ENCODE results near the gene PADI4.

PADI4 gene, protein sequence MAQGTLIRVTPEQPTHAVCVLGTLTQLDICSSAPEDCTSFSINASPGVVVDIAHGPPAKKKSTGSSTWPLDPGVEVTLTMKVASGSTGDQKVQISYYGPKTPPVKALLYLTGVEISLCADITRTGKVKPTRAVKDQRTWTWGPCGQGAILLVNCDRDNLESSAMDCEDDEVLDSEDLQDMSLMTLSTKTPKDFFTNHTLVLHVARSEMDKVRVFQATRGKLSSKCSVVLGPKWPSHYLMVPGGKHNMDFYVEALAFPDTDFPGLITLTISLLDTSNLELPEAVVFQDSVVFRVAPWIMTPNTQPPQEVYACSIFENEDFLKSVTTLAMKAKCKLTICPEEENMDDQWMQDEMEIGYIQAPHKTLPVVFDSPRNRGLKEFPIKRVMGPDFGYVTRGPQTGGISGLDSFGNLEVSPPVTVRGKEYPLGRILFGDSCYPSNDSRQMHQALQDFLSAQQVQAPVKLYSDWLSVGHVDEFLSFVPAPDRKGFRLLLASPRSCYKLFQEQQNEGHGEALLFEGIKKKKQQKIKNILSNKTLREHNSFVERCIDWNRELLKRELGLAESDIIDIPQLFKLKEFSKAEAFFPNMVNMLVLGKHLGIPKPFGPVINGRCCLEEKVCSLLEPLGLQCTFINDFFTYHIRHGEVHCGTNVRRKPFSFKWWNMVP

DNA sequence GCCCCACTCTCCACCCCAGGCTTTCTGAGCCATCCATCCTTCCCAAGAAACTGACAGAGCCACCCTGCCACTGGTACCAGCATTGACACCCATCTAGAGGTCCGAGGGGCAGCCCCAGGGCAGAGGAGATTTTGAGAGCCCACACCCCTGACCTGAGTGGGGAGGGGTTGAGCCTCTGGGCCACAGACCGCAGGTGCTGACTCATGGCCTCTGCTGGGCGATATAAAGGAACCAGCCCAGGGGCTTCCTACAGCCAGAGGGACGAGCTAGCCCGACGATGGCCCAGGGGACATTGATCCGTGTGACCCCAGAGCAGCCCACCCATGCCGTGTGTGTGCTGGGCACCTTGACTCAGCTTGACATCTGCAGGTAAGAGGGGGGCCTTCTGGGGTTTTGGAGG lies at the start of gene PADI4:
Gene PADI4, plus strand, starts transcription at position 252 of the 400 bp plus-strand sequence. Its CDS starts 26 bp downstream, at position 278.
- DNase-seq (ENCODE audit: low read depth in 2 of 2): no peak

DNA sequence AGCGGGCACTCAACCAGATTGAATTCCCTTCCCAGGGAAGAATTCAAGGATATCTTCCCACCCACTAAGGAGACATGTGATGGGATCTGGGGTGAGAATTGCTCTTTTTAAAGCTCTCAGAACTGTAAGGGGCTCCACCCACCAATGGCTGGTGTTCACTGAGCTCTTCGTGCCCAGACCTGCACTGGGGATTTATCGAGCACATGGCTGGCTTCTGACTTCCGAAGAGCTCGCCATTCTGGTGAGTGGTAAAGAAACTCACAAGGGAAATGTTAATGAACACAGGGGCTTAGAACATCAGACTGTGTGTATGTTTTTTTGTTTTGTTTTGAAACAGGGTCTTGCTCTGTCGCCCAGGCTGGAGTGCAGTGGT lies 49.3 kb upstream of the PADI4 start:
- no peak for DNase-seq (ENCODE audit: low read depth in 2 of 2)

DNA sequence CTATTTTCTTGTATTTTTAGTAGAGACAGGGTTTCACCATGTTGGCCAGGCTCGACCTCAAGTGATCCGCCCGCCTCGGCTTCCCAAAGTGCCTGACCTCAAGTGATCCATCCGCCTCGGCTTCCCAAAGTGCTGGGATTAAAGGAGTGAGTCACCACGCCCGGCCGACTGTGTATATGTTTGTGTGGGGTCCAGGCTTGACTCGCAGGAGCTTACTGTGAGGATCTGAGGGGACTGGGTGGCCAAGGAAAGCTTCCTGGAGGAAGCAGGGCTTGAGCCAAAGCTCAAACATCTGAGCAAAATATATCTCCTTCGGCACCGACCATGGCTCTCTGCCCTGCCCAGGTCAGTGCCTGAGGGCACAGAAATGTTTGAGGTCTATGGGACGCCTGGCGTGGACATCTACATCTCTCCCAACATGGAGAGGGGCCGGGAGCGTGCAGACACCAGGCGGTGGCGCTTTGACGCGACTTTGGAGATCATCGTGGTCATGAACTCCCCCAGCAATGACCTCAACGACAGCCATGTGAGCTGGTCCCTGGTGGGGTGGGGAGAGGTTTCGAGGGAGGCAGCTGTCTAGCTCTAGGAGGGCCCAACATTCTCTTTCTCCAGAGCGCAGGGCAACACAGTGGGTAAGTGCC lies 48.6 kb upstream of the PADI4 start:
- no peak for DNase-seq (ENCODE audit: low read depth in 2 of 2)

DNA sequence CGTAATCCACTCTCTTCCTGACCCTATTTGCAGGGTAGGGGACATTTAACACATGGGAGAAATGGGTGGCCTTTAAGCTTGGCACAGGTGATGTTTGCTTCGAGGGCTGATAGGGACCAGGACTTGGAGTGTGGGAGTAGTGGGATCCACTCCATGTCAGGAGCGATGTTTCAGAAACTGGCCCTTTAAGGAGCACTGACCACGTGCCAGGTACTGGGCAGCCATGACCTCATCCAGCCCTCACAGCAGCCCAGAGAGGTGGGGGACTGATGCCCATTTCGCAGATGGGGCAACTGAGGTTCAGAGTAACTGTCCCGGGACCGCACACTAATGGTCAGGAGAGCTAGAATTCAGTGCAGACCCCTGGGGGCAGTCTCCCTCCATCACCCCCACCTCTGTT lies 47.7 kb upstream of the PADI4 start:
- no peak for DNase-seq (ENCODE audit: low read depth in 2 of 2)

- no peak for DNase-seq (ENCODE audit: low read depth in 2 of 2)
Measured at GRCh38 chr1:17260738-17261137, 47.3 kb upstream of the PADI4 start.

- no peak for DNase-seq (ENCODE audit: low read depth in 2 of 2)
Measured at GRCh38 chr1:17263936-17264335, 44.1 kb upstream of the PADI4 start.

GRCh38 chr1:17264470-17264869 lies 43.5 kb upstream of the PADI4 start:
- no peak for DNase-seq (ENCODE audit: low read depth in 2 of 2)

DNA sequence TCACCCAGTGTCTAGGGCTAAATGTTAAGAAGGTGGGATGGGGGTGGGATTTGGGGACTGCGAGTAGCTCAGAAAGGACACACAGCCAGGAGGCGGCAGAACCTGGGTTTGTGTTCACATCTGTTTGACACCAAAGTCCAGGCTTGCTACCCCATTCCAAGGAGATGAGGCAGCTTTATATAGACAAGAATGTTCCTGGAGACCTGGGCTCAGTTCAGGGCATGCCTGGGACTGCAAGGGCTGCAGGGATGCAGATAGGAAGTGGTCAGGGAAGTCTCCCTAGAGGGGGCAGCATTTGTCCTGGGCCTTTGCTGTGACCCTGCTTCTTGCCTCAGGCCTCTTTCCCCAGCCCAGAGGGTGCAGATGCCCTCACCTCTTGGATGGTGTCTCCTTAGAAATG lies 42.8 kb upstream of the PADI4 start:
- no peak for DNase-seq (ENCODE audit: low read depth in 2 of 2)

GRCh38 chr1:17265950-17266349 lies 42.0 kb upstream of the PADI4 start:
- no peak for DNase-seq (ENCODE audit: low read depth in 2 of 2)

DNA sequence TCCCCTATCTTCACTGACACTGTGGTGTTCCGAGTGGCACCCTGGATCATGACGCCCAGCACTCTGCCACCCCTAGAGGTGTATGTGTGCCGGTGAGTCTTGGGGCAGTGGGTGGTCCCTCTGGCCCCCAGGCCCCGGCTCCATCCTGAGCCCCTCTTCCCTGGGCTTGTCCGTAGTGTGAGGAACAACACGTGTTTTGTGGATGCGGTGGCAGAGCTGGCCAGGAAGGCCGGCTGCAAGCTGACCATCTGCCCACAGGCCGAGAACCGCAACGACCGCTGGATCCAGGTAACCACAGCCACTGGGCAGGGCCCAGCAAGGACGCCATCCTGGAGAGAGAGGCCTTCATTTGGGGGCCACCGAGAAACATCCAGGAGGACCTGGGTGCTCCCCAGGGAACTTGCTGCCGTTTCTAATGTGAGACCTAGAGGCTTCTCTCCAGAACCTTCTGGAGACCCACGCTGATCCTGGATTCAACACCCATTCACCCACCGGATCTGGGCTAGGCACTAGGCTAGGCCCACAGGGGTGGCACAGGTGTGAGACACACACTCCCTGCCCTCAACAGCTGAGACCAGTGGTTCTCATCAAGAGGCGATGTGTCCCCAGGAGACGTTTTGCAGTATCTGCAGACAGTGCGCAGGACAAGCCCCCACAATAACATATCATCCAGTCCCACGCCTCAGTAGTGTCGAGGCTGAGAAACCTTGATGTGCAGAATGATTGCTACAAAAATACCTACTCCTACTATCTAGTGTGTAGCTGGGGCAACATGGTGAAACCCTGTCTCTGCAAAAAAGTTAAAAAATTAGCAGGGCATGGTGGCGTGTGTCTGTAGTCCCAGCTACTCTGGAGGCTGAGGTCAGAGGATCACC lies 36.9 kb upstream of the PADI4 start:
- DNase-seq (ENCODE audit: low read depth in 2 of 2): no peak

DNA sequence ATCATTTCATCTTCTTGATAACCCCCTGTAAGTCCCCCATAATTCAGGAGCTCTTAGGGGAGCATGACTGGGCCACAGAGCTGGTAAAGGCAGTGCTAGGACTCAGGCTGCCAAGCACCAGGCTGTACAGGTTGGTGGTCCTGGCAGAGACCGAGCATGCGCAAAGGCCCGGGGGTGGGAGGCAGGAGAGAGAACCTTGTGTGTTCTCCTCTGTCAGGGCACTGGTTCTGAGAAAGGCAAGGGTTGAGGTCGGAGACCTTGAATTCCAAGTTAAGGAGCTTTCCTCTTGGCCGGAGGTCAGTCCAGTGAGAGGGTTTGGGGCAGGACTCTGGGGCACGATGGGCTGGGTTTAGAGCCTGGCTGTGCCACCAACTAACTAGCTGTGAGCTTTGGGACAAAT lies 35.9 kb upstream of the PADI4 start:
- no peak for DNase-seq (ENCODE audit: low read depth in 2 of 2)

- DNase-seq (ENCODE audit: low read depth in 2 of 2): no peak
Measured at GRCh38 chr1:17272646-17273045, 35.4 kb upstream of the PADI4 start.

GRCh38 chr1:17273096-17273495 lies 34.9 kb upstream of the PADI4 start:
- no peak for DNase-seq (ENCODE audit: low read depth in 2 of 2)

GRCh38 chr1:17274186-17275170 lies 33.5 kb upstream of the PADI4 start:
- no peak for DNase-seq (ENCODE audit: low read depth in 2 of 2)

DNA sequence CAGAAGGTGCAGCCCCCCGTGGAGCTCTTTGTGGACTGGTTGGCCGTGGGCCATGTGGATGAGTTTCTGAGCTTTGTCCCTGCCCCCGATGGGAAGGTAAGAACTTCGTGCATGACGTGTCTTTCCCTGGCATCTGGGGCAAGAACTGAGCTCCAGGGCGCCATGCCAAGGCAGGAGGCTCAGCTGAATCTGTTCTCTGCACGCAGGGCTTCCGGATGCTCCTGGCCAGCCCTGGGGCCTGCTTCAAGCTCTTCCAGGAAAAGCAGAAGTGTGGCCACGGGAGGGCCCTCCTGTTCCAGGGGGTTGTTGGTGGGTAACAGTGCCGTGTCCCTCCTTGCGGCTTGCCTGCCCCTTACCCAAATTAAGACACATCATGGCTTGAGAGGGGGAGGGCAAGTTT lies 31.4 kb upstream of the PADI4 start:
- DNase-seq (ENCODE audit: low read depth in 2 of 2): no peak

DNA sequence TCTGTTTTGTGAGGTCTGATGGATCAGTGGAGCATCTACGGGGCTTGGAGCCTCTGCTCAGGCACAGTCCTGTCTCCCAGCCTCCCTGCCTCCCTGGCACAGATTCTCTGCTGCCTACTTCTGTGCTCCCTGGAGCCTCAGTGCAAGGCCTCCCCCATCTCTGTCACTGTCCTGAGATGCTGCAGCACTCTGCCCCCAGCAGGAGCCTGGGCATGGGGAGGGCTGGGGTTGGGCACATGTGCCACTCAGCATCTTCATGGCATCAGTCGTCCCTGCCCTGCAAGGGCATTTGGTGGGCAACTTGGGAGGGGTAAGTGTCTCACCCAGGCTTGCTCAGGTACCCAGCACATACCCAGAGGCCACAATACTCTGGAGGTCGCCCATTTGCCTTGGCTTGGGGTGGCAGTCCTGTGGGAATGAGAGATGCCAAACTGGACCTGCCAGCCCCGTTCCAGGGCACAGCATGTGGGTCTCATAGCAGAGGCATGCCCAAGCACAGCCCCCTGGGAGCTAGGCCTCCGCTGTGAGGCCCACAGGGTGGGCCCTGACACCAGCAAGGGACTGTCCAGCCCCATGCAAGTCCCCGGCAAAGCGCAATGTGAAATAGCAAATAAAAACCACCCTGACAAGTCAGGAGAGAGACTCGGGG lies 30.4 kb upstream of the PADI4 start:
- no peak for DNase-seq (ENCODE audit: low read depth in 2 of 2)

DNA sequence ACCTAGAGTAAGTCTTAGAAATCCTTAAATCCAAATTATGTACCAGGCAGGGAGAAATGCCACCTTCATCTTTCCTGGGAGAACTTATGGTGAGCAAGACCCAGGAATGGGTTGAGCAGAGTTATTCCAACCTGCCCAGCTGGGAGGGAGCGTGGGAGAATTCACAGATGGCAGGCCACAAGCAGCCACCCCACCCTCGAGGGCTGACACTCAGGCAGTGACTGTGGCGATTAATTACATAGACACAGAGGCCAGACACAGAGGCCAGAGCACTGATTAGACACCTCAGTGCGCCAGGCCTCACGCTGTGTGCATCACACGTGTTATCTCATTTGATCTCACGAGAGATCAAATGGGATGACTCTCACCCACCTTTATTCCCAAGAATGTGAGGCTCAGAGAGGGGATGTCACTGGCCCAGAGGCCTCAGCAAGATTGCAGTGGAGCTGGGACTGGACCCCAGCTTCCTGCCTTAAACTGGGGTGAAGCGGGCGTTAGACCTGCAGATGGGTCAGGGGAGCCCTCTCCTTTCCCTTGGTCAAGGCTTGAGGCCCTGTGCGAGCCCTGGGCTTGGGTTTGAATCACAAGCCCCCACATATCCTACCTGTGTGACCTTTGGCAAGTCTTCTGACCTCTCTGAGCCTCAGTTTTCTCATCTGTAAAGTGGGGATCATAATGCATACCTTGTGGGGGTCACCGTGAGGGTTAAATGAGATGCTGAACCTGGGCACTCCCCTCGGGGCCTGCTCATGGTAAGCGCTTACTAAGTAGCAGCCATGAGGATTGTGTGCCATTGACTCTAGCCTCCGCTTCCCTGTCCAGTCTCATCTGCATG lies 28.8 kb upstream of the PADI4 start:
- DNase-seq (ENCODE audit: low read depth in 2 of 2): no peak

GRCh38 chr1:17280436-17280835 lies 27.6 kb upstream of the PADI4 start:
- no peak for DNase-seq (ENCODE audit: low read depth in 2 of 2)

- no peak for DNase-seq (ENCODE audit: low read depth in 2 of 2)
Measured at GRCh38 chr1:17280894-17281293, 27.1 kb upstream of the PADI4 start.

Data from stimulated activated CD8-positive, alpha-beta memory T cell treated with anti-CD3 and anti-CD28 coated beads, Interleukin-2, amount 100 ng/mL, for 1 hour (primary cell).